CD4-positive, alpha-beta T cell treated with Interleukin-17A for 1 hour (primary cell): Measurements from ENCODE around the gene ZBTB4.

Experiments
- DNase-seq: peaks from one replicate; pipeline ENCODE4 v3.0.0-alpha.2; 2020

Gene ZBTB4, protein sequence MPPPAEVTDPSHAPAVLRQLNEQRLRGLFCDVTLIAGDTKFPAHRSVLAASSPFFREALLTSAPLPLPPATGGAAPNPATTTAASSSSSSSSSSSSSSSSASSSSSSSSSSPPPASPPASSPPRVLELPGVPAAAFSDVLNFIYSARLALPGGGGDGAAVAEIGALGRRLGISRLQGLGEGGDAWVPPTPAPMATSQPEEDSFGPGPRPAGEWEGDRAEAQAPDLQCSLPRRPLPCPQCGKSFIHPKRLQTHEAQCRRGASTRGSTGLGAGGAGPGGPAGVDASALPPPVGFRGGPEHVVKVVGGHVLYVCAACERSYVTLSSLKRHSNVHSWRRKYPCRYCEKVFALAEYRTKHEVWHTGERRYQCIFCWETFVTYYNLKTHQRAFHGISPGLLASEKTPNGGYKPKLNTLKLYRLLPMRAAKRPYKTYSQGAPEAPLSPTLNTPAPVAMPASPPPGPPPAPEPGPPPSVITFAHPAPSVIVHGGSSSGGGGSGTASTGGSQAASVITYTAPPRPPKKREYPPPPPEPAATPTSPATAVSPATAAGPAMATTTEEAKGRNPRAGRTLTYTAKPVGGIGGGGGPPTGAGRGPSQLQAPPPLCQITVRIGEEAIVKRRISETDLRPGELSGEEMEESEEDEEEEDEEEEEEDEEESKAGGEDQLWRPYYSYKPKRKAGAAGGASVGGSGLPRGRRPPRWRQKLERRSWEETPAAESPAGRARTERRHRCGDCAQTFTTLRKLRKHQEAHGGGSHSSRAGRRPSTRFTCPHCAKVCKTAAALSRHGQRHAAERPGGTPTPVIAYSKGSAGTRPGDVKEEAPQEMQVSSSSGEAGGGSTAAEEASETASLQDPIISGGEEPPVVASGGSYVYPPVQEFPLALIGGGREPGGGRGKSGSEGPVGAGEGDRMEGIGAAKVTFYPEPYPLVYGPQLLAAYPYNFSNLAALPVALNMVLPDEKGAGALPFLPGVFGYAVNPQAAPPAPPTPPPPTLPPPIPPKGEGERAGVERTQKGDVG

DNA sequence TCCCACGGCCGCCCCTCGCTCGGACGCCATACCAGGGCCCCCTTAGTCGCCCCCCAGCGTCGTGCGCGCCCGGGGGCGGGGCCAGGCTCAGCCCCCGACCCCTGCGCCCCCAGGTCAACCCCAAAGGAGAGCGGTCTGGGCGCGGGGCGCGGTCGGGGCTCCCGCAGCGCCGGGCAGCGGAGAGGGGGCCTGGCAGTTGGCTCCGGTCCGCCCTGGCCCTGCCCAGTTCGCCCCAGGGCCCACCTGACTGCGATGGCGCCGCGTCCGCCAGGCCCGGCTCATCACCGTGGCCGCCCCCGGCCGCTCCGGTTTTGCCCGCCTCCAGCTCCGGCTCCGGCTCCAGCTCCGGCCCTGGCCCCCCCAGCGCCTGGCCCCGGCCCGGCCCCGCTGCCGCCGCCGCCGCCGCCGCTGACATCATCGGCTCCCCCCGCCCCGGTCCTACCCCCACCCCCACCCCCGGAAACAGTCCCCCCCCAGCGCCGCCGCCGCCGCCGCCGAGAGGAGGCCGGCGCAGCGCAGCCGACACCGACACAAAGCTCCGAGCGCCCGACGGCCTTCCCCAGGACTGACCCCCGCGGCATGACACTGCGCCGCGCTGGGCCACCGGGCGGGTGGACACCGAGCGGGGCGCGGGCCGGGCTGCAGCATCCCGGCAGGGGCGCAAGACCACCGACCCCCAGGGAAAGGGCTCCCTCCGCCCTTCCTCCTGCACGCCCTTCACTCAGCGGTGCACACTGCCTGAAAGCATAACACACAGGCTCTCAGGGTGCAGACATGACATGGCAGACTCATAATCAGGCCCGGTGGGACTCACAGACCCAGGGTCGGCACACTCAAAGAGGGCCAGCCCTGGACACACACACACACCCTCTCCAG lies at the start of gene ZBTB4:
Gene ZBTB4 (minus strand): TSS at position 419 of the 876 bp plus-strand sequence. CDS start 12,830 bp downstream, outside the sequence.
- DNase-seq: peak; percentile 76

DNA sequence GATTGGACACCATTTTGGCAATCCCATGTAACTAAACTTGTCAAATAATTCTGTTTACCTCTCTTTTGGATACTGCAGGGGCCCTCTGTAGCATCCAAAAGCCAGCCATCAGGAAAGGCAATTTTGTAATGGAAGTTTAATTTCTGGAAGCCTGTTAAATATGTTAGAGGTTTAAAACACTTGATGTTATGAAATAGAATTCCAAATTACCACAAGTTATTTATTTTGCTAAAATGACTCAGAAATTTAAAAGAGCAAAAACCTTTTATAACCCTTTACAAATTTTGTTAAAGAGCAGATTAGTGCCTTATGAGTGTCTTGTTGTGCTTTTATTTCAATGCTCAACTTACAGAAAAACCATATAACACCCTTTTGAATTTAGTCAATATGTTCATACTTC lies 49.4 kb upstream of the ZBTB4 start:
- no peak for DNase-seq

DNA sequence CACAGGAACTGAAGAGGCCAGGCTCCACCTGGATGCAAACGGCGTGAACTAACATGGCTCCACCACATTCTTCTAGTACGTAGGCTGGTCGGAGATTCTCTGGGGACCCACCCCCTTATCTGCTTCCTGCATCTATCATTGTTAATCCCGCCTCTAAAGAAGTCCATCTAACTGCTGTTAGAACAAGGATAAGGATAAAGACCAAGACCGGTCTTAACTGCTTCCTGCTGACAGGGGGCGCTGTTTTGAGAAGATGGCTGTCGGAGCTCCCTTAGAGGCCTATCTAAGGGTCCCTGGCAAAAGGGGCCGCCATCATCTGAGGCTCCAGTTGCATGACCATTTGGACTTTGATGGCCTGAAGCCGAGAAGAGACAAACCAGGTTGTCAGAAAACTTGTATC lies 43.6 kb upstream of the ZBTB4 start:
- DNase-seq: peak; percentile 72

DNA sequence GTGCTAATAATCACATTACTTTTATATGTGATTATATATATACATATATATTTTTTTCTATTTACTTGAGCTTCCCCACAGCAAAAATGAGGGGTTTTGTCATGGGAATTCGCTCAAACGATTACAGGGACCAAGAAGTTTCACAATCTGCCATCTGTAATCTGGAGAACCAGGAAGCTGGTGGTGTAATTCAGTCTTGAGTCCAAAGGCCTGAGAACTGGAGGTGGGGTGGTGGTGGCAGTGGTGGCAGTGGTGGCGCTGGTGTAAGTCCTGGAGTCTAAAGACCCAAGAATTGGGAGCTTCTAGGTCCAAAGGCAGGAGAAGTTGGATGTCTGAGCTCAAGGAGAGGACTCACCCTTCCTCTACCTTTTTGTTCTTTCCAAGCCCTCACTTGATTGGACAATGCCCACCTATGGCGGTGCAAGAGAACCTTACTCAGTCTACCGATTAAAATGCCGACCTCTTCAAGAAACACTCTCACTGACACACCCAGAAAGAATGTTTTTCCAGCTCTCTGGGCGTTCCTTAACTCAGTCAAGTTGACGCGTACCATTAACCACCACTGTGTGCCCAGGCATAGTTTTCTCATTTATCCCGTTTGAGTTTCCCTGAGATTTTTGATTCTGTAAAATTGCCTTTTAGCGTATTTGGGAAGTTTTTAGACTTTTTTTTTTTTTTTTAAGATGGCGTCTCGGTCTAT lies 36.6 kb upstream of the ZBTB4 start:
- DNase-seq: no peak

DNA sequence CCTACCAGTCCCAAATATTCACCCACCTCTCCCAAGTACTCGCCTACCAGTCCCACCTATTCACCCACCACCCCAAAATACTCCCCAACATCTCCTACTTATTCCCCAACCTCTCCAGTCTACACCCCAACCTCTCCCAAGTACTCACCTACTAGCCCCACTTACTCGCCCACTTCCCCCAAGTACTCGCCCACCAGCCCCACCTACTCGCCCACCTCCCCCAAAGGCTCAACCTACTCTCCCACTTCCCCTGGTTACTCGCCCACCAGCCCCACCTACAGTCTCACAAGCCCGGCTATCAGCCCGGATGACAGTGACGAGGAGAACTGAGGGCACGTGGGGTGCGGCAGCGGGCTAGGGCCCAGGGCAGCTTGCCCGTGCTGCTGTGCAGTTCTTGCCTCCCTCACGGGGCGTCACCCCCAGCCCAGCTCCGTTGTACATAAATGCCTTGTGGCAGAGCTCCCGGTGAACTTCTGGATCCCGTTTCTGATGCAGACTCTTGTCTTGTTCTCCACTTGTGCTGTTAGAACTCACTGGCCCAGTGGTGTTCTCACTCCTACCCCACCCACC lies 34.5 kb upstream of the ZBTB4 start:
- no peak for DNase-seq

DNA sequence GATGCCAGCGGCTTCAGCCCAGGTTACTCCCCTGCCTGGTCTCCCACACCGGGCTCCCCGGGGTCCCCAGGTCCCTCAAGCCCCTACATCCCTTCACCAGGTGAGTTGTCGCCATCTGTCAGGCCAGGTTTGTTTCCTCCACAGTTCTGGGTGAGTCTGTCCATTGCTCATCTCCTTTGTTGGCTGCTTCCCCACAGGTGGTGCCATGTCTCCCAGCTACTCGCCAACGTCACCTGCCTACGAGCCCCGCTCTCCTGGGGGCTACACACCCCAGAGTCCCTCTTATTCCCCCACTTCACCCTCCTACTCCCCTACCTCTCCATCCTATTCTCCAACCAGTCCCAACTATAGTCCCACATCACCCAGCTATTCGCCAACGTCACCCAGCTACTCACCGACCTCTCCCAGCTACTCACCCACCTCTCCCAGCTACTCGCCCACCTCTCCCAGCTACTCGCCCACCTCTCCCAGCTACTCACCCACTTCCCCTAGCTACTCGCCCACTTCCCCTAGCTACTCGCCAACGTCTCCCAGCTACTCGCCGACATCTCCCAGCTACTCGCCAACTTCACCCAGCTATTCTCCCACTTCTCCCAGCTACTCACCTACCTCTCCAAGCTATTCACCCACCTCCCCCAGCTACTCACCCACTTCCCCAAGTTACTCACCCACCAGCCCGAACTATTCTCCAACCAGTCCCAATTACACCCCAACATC lies 33.6 kb upstream of the ZBTB4 start:
- DNase-seq: no peak

DNA sequence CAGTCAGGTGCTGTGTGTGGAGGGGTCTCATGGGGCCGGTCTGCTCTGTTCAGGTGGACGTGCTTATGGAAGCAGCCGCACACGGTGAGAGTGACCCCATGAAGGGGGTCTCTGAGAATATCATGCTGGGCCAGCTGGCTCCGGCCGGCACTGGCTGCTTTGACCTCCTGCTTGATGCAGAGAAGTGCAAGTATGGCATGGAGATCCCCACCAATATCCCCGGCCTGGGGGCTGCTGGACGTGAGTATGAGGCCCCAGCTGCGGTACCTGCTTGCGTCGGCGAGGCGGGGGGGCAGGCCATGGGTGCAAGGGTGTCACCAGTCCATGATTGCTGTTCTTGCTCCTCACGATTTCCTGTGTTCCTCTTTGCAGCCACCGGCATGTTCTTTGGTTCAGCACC lies 32.7 kb upstream of the ZBTB4 start:
- DNase-seq: no peak

DNA sequence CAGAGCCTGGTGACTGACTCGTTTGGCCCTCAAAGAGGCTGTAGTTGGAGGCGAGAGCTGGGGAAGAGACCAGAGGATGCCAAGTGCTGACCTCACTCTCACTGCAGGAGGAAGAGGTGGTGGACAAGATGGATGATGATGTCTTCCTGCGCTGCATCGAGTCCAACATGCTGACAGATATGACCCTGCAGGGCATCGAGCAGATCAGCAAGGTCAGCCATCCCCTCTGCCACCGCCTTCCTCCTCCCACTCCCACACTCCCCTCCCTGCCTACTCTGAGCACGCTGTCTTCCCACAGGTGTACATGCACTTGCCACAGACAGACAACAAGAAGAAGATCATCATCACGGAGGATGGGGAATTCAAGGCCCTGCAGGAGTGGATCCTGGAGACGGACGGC lies 31.7 kb upstream of the ZBTB4 start:
- DNase-seq: no peak

DNA sequence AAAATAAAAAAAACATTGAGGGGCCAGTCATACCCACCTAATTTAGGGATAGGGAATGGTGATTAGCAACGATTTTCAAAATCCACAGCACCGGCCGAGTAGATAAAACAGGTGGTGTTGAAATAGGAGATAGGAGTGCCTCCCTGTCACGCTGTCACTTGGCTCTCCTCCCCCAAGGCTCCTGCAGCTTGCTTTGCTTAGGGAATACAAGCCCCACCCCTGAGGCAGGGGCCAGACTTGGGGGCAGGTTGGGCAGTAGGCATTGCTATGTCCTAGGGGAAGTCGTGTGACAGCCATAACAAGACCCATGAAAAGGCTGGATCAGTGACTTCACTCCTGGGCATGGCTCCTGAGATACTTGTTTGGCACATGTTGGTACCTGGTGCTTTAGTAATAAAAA lies 30.5 kb upstream of the ZBTB4 start:
- DNase-seq: no peak

DNA sequence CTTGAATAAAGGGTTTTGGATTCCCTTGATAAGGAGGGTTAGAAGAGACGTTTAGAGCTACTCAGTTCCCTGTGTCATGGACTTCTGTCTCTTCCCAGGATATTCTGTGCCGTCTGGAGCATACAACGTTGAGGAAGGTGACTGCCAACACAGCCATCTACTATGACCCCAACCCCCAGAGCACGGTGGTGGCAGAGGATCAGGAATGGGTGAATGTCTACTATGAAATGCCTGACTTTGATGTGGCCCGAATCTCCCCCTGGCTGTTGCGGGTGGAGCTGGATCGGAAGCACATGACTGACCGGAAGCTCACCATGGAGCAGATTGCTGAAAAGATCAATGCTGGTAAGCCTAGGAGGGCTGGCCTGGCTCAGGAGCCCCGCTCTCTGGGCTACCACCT lies 29.4 kb upstream of the ZBTB4 start:
- no peak for DNase-seq

DNA sequence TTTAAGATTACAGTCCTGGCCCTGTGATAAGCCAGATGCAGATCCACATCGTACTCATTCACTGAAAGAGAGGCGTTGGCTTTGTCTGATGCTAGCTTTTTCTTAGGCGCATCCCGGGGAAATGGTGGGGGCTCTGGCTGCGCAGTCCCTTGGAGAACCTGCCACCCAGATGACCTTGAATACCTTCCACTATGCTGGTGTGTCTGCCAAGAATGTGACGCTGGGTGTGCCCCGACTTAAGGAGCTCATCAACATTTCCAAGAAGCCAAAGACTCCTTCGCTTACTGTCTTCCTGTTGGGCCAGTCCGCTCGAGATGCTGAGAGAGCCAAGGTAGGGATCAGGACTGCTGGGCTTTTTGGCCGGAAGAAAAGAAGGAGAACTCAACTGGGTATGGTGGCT lies 28.7 kb upstream of the ZBTB4 start:
- no peak for DNase-seq

DNA sequence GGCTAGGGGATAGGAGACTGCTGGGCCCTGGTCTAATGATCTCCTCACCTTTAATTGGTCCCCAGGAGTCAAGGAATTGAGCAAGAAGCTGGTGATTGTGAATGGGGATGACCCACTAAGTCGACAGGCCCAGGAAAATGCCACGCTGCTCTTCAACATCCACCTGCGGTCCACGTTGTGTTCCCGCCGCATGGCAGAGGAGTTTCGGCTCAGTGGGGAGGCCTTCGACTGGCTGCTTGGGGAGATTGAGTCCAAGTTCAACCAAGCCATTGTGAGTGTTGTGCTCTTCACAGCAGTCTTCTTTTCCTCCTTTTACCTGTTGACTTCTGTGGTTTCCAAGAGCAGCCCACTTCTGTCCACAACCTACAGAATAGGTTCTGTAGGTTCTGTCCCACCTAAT lies 24.1 kb upstream of the ZBTB4 start:
- DNase-seq: no peak

DNA sequence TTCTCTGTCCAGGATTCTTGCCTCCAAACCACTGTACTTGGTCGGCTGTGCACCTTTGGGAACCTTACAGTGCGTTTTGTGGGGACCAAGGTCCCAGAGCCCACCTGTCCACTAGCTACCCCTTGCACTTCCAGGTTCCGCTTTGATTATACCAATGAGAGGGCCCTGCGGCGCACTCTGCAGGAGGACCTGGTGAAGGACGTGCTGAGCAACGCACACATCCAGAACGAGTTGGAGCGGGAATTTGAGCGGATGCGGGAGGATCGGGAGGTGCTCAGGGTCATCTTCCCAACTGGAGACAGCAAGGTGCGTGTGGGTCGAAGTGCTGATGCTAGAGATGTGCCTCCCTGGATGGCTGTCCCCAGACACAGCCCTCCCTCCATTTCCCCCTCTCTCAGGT lies 23.6 kb upstream of the ZBTB4 start:
- DNase-seq: no peak

DNA sequence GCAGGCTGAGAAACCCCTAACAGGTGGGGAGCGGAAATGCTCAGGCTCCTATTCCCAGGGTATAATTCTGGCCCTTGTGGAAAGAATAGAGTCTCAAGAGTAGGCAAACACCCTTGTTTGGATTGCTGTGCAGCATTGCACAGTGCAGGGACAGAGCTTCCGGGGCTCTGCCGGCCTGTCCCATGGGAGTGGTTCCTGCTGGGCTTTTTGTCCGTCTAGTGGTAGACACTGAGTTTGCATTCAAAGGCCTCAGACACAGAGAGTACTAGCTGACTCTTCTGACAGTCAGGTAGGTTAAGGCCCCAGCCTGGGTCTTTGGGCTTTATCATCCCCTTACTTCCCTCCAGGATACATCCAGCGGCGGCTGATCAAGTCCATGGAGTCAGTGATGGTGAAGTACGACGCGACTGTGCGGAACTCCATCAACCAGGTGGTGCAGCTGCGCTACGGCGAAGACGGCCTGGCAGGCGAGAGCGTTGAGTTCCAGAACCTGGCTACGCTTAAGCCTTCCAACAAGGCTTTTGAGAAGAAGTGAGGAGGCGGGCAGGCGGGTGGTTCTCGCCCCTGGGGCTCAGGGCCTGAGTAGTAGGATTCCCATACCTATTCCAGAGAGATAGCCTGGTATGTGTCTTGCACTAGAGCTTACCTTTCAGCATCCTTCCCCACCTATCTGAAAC lies 22.9 kb upstream of the ZBTB4 start:
- DNase-seq: no peak

DNA sequence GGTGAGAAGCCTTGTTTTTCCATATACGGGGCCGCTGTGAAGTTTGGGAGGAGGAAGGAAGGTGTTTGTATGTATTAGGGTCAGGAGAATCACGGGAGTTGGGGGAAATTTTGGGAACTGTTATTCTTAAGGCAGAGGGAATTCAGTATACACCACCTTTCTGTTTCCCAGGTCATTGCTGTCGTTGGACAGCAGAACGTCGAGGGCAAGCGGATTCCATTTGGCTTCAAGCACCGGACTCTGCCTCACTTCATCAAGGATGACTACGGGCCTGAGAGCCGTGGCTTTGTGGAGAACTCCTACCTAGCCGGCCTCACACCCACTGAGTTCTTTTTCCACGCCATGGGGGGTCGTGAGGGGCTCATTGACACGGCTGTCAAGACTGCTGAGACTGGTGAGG lies 22.3 kb upstream of the ZBTB4 start:
- DNase-seq: no peak

DNA sequence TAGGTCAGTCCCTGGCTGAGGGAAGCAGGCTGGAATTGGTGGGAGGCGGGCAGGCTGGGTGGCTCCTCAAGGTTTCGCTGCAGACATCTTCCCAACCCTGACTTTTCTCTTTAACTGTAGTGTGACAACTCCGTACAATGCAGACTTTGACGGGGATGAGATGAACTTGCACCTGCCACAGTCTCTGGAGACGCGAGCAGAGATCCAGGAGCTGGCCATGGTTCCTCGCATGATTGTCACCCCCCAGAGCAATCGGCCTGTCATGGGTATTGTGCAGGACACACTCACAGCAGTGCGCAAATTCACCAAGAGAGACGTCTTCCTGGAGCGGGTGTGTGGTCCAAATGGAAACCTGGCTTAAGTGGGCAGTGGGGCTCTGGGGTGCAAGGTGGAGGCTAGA lies 19.7 kb upstream of the ZBTB4 start:
- DNase-seq: no peak

DNA sequence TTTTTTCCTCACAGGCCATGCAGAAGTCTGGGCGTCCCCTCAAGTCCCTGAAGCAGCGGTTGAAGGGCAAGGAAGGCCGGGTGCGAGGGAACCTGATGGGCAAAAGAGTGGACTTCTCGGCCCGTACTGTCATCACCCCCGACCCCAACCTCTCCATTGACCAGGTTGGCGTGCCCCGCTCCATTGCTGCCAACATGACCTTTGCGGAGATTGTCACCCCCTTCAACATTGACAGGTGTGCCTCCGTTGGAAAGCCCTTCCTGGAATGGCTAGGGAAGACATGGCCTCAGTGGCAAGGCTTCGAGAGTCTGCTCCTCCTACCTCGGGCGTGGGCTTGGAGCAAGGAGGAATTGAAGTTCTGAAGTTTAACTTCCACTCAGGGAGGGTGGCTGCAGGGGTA lies 18.2 kb upstream of the ZBTB4 start:
- no peak for DNase-seq

DNA sequence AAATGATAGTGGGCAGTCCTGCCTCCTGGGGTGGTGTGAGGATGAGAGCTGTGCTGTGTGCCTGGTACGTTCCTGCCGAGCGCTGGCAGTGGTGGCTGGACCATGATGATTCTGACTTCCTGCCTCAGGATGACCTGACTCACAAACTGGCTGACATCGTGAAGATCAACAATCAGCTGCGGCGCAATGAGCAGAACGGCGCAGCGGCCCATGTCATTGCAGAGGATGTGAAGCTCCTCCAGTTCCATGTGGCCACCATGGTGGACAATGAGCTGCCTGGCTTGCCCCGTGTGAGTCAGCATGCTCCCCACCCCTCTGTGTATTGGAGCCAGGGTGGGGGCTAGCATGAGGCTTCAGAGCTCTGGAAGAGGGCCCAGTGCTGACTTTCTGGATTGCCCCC lies 17.8 kb upstream of the ZBTB4 start:
- no peak for DNase-seq

DNA sequence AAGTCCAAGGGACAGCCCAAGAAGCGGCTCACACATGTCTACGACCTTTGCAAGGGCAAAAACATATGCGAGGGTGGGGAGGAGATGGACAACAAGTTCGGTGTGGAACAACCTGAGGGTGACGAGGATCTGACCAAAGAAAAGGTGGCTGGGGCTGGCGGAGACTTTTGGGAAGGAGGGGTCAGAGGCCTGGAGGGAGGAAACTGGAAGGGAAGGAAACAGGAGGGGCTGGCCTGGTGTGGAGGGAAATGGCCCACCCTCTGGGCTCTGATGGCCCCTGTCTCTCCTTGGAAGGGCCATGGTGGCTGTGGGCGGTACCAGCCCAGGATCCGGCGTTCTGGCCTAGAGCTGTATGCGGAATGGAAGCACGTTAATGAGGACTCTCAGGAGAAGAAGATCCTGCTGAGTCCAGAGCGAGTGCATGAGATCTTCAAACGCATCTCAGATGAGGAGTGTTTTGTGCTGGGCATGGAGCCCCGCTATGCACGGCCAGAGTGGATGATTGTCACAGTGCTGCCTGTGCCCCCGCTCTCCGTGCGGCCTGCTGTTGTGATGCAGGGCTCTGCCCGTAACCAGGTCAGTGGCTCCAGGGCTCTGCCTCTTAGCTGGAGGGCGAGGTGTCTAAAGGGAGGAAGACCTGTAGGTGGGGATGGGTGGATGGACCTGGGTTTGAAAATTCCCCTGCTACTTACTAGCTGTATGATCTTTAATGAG lies 17.2 kb upstream of the ZBTB4 start:
- DNase-seq: no peak

DNA sequence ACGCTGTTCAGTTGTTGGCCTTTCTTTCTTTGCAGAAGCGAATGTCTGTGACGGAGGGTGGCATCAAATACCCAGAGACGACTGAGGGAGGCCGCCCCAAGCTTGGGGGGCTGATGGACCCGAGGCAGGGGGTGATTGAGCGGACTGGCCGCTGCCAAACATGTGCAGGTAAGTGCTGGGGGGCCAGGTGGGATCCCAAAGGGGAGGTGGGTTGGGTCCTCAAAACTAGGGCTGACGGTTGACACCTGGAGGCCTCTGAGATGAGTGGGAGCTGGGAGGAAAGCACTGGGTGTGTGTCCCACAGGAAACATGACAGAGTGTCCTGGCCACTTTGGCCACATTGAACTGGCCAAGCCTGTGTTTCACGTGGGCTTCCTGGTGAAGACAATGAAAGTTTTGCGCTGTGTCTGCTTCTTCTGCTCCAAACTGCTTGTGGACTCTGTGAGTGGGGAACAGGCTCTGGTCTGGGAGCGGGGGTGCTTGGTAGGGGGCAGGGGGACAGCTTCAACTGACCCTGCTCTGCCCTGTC lies 16.5 kb upstream of the ZBTB4 start:
- no peak for DNase-seq
